RWPE1 (cell line): ENCODE results near the gene FOXN1.
"Not testable (repeated sequence)": the region's sequence is repeated elsewhere in the genome, so short reads cannot be mapped to it uniquely, and the experiment has no call there.

Experiments used
- CTCF ChIA-PET: fragments of 350-600 bp; sonication (Branson Sonifier 250); formaldehyde crosslinking; extraction: SDS; loops from one replicate; lab custom pipeline; 2021; lab: Yijun Ruan, JAX
- POLR2A ChIA-PET: fragments of 400-600 bp; formaldehyde crosslinking; extraction: SDS; loops from one replicate; lab custom pipeline; 2020; ENCODE audit warnings: antibody characterized with exemption; ENCODE audit not compliant: low non-redundant PET; lab: Yijun Ruan, JAX
- DNase-seq: peaks from one replicate; pipeline ENCODE4 v3.0.0; 2012; ENCODE audit warnings: low spot score
- H3K27ac ChIP-seq: fragments of 450-650 bp; 2 replicates; pipeline ENCODE4 v1.5.1; 2017
- CTCF ChIP-seq: fragments of 450-650 bp; conservative IDR thresholded peaks from 2 replicates; pipeline ENCODE4 v1.5.1; 2017; ENCODE audit warnings: low read depth, mild to moderate bottlenecking

FOXN1 gene

DNA sequence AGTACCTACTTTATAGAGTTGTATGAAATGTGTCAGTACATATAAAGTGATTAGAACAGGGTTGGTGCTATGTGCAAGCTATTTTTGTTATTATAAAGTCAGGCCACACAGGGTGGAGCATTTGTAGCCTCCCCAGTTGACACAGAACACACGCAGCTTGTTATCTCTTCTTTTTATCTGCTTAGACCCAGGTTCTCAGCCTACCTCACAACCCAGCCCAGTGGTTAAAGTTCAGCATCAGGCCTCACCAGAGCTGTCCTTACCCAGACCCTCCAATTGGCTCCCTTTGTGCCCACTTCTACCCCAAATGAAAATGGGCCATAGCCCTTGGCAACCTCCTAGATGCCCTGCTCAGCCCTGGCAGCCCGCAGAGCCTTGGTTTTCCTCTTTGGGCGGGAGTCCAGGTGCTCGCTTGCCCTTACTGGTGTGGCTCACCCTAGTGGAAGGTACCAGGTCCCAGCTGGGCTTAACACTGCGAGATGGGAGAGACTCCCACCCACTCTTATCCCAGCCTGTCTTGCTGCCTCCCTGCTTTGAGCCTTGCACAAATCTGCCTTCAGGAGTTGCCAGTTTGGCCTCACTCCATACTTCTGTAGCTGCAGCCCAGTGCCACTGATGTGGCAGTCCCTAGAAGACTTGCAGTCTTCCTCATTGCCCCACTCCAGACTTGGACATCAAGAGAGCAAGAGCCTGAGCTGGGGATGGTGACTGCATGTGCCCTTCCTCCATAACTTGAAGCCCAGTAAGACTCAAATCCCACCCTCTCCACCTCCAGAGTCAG lies 66.3 kb downstream of the FOXN1 start:
- ChIA-PET CTCF (no interaction called here), POLR2A (no interaction called here)
- TF ChIP-seq CTCF, result no peak
- no peak for DNase-seq
- 0 out of 2 replicates have a peak overlapping the region, but pooled peaks have one; percentile 3 for H3K27ac ChIP-seq

GRCh38 chr17:28573040-28573380 lies 66.9 kb downstream of the FOXN1 start:
- POLR2A ChIA-PET, result no interaction called here
- DNase-seq, result no peak
- no peak overlapping the region for H3K27ac ChIP-seq
- CTCF ChIA-PET, result no interaction called here
- no peak for TF ChIP-seq CTCF

GRCh38 chr17:28573521-28573920 lies 67.4 kb downstream of the FOXN1 start:
- CTCF ChIA-PET, result no interaction called here
- H3K27ac ChIP-seq, result no peak overlapping the region
- POLR2A ChIA-PET, result no interaction called here
- no peak for DNase-seq
- no peak for TF ChIP-seq CTCF

DNA sequence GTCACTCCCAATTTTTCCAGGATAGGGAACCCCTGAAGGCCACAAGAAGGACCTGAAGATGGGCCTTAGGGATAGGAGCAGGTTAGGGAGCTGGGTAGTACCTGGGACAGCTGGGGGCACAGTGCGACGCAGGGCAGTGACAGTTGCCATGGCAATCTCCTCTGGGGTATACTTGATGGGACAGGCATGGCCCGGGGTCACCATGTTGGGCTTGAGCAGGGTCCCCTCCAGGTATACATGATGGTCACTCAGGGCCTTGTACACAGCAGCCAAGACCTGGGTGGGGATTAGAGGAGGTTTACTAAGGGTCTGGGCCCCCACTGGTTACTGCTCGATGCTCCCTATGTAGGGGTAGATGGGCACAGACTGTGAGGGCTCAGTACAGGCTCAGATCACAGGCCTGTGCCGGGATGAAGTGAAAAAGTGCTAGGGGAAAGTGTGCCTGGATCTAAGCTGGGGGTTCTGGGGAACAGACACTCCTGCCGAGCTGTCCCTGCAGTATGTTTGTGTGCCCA lies 67.9 kb downstream of the FOXN1 start:
- ChIA-PET CTCF (no interaction called here), POLR2A (no interaction called here)
- no peak for TF ChIP-seq CTCF
- DNase-seq, result no peak
- no peak overlapping the region for H3K27ac ChIP-seq

- no peak overlapping the region for H3K27ac ChIP-seq
- ChIA-PET POLR2A (no interaction called here), CTCF (no interaction called here)
- TF ChIP-seq CTCF, result no peak
- no peak for DNase-seq
These were observed 68.4 kb downstream of the FOXN1 start for GRCh38 chr17:28574526-28574925.

GRCh38 chr17:28575126-28575795 lies 69.1 kb downstream of the FOXN1 start:
- ChIA-PET POLR2A (no interaction called here), CTCF (interaction anchor here (0.6 to 0.7 kb wide), 2 partner anchors 8 to 46 kb away, joined by 4 read pairs; no protein-coding TSS in a partner anchor)
- TF ChIP-seq CTCF, result no peak
- no peak for DNase-seq
- no peak overlapping the region for H3K27ac ChIP-seq

- H3K27ac ChIP-seq, result peak overlapping the region; percentile 78; the same call in 1 of the 2 replicates
- DNase-seq, POLR2A ChIA-PET: not testable (repeated sequence)
- CTCF ChIA-PET, result interaction anchor here (0.7 kb wide), 1 partner anchor 47 kb away, joined by 4 read pairs; no protein-coding TSS in a partner anchor
These were observed 69.9 kb downstream of the FOXN1 start for GRCh38 chr17:28576016-28576415.
